ENCODE measurements around the gene USP31. TPM values are rescaled to one million over a fixed set of nuclear protein-coding genes. Genes with fewer than 3 reads are reported as not detected.

Gene USP31
- polyA plus RNA-seq, 2 of the 4 experiments (the other 2 are of a cell fraction), result 8.3 to 18.0 TPM

DNA sequence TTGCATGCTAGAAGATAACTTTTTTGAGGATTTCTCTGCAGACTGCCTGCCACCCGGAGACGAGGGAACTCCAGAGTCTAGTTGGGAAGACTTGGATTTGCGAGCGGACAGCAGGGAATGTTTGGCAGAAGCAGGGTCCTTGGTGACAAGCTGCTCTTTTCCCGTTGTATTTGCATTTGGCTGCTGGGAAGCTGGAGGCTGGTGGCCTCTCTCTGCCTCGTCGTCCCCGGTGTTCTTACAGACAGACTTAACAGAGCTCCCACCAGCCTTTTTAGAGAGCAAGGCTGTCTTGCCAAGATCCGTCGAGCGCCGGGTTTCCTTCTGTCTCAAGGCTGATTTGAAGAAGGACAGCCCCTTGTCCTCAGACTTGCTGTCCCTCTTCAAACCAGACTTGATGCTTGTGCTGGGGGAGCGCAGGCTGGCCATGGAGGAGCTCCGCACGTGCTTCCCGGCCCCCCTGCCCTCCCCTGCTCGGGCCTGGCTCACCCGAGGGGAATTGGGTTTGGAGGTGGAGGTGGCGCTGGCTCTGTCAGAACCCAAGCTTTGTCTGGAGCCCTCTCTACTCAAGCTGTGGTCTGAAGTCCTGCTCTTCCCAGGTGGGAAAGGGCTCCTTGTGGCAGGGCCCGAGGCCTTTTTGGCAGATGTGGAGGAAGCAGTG is 81.0 kb downstream of the USP31 start:
- H3K9me3 ChIP-seq, result no peaks in the 10 kb centered on the region
- no peak for TF ChIP-seq HDAC2 (IDR thresholded peaks at IDR 0.05)
- DNase-seq (ENCODE audit: low read depth in 1 of 2, low spot score in 1 of 2), result no peak
- peak overlapping the region in 1 of 2 experiments; percentile 40; a peak in 2 of 6 replicates for H3K27ac ChIP-seq
- H3K4me1 ChIP-seq, result peaks cover 25% of the 10 kb centered on the region
- no peak overlapping the region for H3K4me2 ChIP-seq
- no peak for ATAC-seq
- 91% methylated on average over 20 of the region's 20 CpGs for WGBS (ENCODE audit: missing lambda C conversion rate)
- ChIA-PET POLR2A (no interaction called here), CTCF (interaction anchor here (1.5 to 2.8 kb wide), 3 partner anchors 8 to 366 kb away, joined by 3 to 10 read pairs (median 6); no protein-coding TSS in a partner anchor)
- FAIRE-seq, result no peak
- no peak overlapping the region for H3K4me3 ChIP-seq

DNA sequence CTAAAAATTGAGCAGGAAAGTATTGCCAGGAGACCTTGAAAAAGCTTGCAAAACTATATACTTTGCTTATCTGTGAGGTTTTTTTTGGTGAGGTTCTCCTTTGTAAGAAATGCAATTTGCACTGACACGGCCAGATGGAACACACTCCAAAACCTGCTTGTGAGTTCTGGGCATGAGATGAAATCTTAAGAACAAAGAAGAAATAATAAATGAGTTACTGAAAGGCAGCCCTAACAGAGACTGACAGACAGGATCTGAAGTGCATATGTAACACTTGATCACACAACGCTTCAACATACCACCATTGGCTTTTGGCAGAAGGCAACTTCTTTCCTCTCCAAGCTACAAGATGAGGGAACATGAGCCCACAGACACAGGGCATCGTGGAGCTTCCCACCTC is 82.6 kb downstream of the USP31 start:
- ChIA-PET CTCF (interaction anchor here (1.0 to 2.8 kb wide), 2 partner anchors 168 to 367 kb away, joined by 3 to 6 read pairs; no protein-coding TSS in a partner anchor), POLR2A (no interaction called here)
- no peak for DNase-seq (ENCODE audit: low read depth in 1 of 2, low spot score in 1 of 2)
- FAIRE-seq, result no peak
- no peak overlapping the region for H3K27ac ChIP-seq
- peaks cover 16% of the 10 kb centered on the region for H3K4me1 ChIP-seq
- no peak for ATAC-seq
- no peak overlapping the region for H3K4me3 ChIP-seq
- H3K9me3 ChIP-seq, result no peaks in the 10 kb centered on the region
- 94% methylated on average over 3 of the region's 3 CpGs for WGBS (ENCODE audit: missing lambda C conversion rate)
- H3K4me2 ChIP-seq, result no peak overlapping the region
- TF ChIP-seq NFE2L2 (conservative IDR thresholded peaks at IDR 0.05; ENCODE audit: low read length), result no peak
- no peak for TF ChIP-seq EHF (CRISPR knock-in tag; IDR thresholded peaks at IDR 0.05)
- no peak for TF ChIP-seq HEYL (CRISPR knock-in tag; IDR thresholded peaks at IDR 0.05)
- TF ChIP-seq NPAS2 (CRISPR knock-in tag; IDR thresholded peaks at IDR 0.05; ENCODE audit: borderline replicate concordance), result no peak
- TF ChIP-seq ZFP36 (IDR thresholded peaks at IDR 0.05; ENCODE audit: borderline replicate concordance, partially characterized antibody), result no peak
- no peak for TF ChIP-seq CTCF (IDR thresholded peaks at IDR 0.05)
- TF ChIP-seq HOXA7 (CRISPR knock-in tag; IDR thresholded peaks at IDR 0.05), result no peak
- no peak for TF ChIP-seq TP53 (CRISPR knock-in tag; IDR thresholded peaks at IDR 0.05)
- no peak for TF ChIP-seq BHLHE40 (IDR thresholded peaks at IDR 0.05; ENCODE audit: low read depth, low read length)
- TF ChIP-seq CEBPB (IDR thresholded peaks at IDR 0.05), result no peak
- TF ChIP-seq, protein P1, sequence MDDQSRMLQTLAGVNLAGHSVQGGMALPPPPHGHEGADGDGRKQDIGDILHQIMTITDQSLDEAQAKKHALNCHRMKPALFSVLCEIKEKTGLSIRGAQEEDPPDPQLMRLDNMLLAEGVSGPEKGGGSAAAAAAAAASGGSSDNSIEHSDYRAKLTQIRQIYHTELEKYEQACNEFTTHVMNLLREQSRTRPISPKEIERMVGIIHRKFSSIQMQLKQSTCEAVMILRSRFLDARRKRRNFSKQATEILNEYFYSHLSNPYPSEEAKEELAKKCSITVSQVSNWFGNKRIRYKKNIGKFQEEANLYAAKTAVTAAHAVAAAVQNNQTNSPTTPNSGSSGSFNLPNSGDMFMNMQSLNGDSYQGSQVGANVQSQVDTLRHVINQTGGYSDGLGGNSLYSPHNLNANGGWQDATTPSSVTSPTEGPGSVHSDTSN (IDR thresholded peaks at IDR 0.05), result no peak
- TF ChIP-seq CBX8 (IDR thresholded peaks at IDR 0.05), result no peak
- TF ChIP-seq CBX2 (IDR thresholded peaks at IDR 0.05; ENCODE audit: borderline replicate concordance, low read depth), result no peak
- no peak for TF ChIP-seq RARB (CRISPR knock-in tag; IDR thresholded peaks at IDR 0.05)
- TF ChIP-seq CHD4 (IDR thresholded peaks at IDR 0.05; ENCODE audit: borderline replicate concordance), result no peak
- TF ChIP-seq ATOH8 (CRISPR knock-in tag; IDR thresholded peaks at IDR 0.05; ENCODE audit: low read depth), result no peak
- no peak for TF ChIP-seq KDM1A (IDR thresholded peaks at IDR 0.05; ENCODE audit: low read depth)
- no peak for TF ChIP-seq EP300 (IDR thresholded peaks at IDR 0.05)

- ATAC-seq (no peak), FAIRE-seq (no peak), DNase-seq (ENCODE audit: low read depth in 1 of 2, low spot score in 1 of 2) (no peak)
- WGBS (ENCODE audit: missing lambda C conversion rate), result 79% methylated on average over 9 of the region's 9 CpGs
- Histone ChIP-seq H3K27ac (no peak overlapping the region), H3K9me3 (no peaks in the 10 kb centered on the region), H3K4me3 (no peak overlapping the region), H3K4me2 (no peak overlapping the region), H3K4me1 (peaks cover 7% of the 10 kb centered on the region; the same call in 2 of the 3 replicates)
- CTCF ChIA-PET, result interaction anchor here (0.7 to 2.0 kb wide), 2 partner anchors 17 to 166 kb away, joined by 3 to 6 read pairs; no protein-coding TSS in a partner anchor
- POLR2A ChIA-PET, result no interaction called here
- TF ChIP-seq CEBPB (IDR thresholded peaks at IDR 0.05) (no peak), CBX2 (IDR thresholded peaks at IDR 0.05; ENCODE audit: borderline replicate concordance, low read depth) (no peak), HMGXB4 (CRISPR knock-in tag; IDR thresholded peaks at IDR 0.05; ENCODE audit: borderline replicate concordance) (no peak), ZC3H11A (IDR thresholded peaks at IDR 0.05) (no peak), PHF8 (IDR thresholded peaks at IDR 0.05; ENCODE audit: borderline replicate concordance, low read depth) (no peak), RNF2 (IDR thresholded peaks at IDR 0.05; ENCODE audit: borderline replicate concordance, low read depth) (no peak), EP300 (IDR thresholded peaks at IDR 0.05) (no peak)
These were observed 84.6 kb downstream of the USP31 start for GRCh38 chr16:23064639-23065038.

Measured in A549 (cell line).